ENCODE measurements around the gene MTHFD1.

DNA sequence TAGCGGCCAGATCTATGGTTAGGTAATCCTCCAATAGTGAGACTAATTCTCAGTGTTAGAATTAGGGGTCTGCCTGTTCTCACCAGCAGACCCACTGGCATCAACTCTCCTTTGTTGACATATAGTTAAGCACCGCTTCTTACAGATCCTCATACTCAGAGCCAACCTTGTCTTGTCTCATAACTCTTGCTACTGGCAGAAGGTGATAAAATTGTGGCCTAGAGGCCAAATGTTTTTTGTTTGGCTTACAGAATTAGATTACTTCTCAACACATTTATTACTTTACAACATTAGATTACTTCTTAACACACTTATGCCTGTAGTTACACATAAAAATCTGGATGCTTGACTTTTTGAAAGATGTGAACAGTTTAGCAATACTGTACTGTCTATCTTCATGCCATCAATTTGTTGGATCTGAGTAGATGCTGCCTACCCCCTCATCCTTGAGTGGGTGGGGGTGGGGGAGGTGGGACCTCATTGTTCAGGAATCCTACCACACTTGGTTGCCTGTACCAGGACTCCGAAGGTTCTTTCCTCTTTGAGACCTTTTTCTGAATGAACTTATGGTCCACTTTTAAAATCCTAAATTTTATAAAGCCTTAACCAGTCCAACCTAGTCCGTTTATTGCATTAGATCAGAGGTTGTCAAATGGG, 7.0 kb downstream of the MTHFD1 start:
- no peak for TF ChIP-seq GATA3 (IDR thresholded peaks at IDR 0.05; ENCODE audit: low read depth, low read length)
- no peak for TF ChIP-seq GATA2 (IDR thresholded peaks at IDR 0.05; ENCODE audit: low read depth, low read length)
